Measurements from ENCODE around the gene VWA3B.

VWA3B gene

DNA sequence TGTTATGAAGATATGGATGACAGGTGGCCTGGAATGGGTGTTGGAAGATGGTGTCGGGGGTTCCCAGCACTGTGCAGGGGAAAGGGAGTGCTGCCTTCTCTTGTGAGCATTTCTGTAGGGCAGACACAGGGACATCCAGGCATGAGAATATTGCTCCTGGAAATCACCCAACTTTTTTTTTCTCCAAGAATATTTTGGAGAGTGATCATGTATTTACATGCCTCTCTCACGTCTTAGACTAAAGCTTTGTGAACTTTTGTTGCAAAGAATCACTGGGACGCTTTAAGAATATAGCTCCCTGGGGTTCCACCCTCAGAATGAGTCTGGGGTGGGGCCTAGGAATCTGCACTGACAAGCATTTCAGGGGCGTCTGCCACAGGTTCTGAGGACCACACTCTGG lies 68.7 kb downstream of the VWA3B start:
- H3K4me1 ChIP-seq (ENCODE audit: control insufficient read depth, insufficient read depth, low read length), result no peaks in the 10 kb centered on the region
- no peaks in the 10 kb centered on the region for H3K27me3 ChIP-seq (ENCODE audit: control insufficient read depth, insufficient read depth, low read length)
- no peak overlapping the region for H3K27ac ChIP-seq (ENCODE audit: low read depth, low read length)
- H3K9ac ChIP-seq (ENCODE audit: low read depth, low read length), result no peak overlapping the region
- H3K9me3 ChIP-seq (ENCODE audit: control insufficient read depth, insufficient read depth, low read length), result no peaks in the 10 kb centered on the region
- no peaks in the 10 kb centered on the region for H3K36me3 ChIP-seq (ENCODE audit: control insufficient read depth, insufficient read depth, low read length)
- no peak overlapping the region for H3K4me3 ChIP-seq (ENCODE audit: low read depth, low read length)

DNA sequence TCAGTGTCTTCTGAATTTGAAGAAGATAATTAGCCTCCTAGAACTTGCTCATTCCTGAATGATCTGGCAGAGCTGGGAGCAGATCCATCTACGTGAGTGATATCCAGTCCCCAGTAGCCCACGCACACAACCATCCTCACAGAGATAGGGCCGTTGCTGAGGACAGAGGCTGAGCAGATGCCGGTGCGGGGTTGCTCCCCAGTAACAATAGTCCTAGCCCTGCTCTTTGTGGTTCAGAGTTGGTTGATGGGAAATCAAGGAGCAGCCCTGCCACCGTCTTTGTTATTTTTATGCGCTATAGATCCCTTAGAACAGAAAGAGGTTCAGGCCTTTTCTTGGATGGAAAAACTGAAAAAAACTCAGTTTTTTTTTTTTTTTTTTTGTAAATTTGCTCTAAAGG lies 69.3 kb downstream of the VWA3B start:
- no peaks in the 10 kb centered on the region for H3K4me1 ChIP-seq (ENCODE audit: control insufficient read depth, insufficient read depth, low read length)
- H3K27ac ChIP-seq (ENCODE audit: low read depth, low read length), result no peak overlapping the region
- no peaks in the 10 kb centered on the region for H3K27me3 ChIP-seq (ENCODE audit: control insufficient read depth, insufficient read depth, low read length)
- H3K9ac ChIP-seq (ENCODE audit: low read depth, low read length), result no peak overlapping the region
- H3K36me3 ChIP-seq (ENCODE audit: control insufficient read depth, insufficient read depth, low read length), result no peaks in the 10 kb centered on the region
- H3K9me3 ChIP-seq (ENCODE audit: control insufficient read depth, insufficient read depth, low read length), result no peaks in the 10 kb centered on the region
- H3K4me3 ChIP-seq (ENCODE audit: low read depth, low read length), result no peak overlapping the region

DNA sequence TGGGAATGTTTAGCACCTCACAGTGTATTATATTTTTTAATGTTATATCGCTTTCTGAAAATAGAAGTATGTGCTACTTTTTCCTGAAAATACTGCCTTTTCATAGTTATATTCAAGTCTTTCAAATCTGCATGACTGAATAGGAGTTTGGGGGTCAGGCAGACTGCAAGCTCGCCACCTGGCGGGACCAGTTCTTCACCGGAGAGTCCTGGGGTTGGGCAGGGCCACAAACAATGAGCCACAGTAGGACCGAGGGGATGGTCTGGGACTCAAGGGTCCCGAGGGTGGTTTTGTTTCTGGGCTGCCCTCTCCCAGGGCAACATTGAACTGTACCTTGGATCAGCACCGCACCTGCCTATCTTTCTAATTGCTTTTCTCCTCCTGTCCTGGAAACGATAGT lies 70.6 kb downstream of the VWA3B start:
- Histone ChIP-seq H3K9ac (ENCODE audit: low read depth, low read length) (no peak overlapping the region), H3K27me3 (ENCODE audit: control insufficient read depth, insufficient read depth, low read length) (no peaks in the 10 kb centered on the region), H3K36me3 (ENCODE audit: control insufficient read depth, insufficient read depth, low read length) (no peaks in the 10 kb centered on the region), H3K4me1 (ENCODE audit: control insufficient read depth, insufficient read depth, low read length) (no peaks in the 10 kb centered on the region), H3K27ac (ENCODE audit: low read depth, low read length) (no peak overlapping the region), H3K9me3 (ENCODE audit: control insufficient read depth, insufficient read depth, low read length) (no peaks in the 10 kb centered on the region), H3K4me3 (ENCODE audit: low read depth, low read length) (no peak overlapping the region)

DNA sequence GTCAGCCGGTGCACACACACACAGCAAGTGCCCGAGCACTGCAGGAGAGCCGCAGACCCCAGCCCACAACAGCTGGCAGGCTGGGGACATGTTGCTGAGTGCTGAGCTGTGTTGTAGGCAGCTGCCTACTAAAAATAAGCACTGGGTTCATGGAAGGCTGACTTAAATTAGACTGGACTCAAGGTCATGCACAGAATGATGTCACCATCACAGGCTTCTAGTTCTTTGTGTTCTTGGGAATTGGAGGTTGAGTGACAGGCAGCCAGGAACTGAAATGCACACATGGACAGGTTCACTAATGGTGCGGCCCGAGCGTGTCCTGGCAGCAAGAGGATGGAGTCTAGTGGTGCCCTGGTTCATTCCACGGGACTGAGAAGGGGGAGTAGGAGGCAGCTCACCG lies 71.3 kb downstream of the VWA3B start:
- Histone ChIP-seq H3K9me3 (ENCODE audit: control insufficient read depth, insufficient read depth, low read length) (no peaks in the 10 kb centered on the region), H3K4me3 (ENCODE audit: low read depth, low read length) (no peak overlapping the region), H3K27me3 (ENCODE audit: control insufficient read depth, insufficient read depth, low read length) (no peaks in the 10 kb centered on the region), H3K36me3 (ENCODE audit: control insufficient read depth, insufficient read depth, low read length) (no peaks in the 10 kb centered on the region), H3K9ac (ENCODE audit: low read depth, low read length) (no peak overlapping the region), H3K4me1 (ENCODE audit: control insufficient read depth, insufficient read depth, low read length) (no peaks in the 10 kb centered on the region), H3K27ac (ENCODE audit: low read depth, low read length) (no peak overlapping the region)

DNA sequence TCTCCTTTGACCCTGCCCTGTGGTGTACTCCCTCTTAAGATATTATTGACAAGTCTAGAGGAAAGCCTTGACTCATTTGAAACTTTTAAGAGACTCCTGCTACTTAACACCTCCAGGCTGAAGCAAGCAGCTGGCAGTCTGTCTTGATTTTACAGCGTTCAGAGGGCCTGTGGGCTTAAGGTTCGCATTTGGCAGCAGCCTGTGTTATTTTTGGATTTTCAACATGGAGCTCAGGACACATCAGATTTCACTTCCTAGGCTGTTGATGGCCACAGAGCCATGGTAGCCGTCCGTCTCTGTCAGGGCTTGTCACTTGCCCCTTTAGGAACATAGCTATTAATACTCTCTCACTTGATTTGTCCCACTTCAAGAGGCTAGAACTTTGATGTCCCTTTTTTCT lies 73.6 kb downstream of the VWA3B start:
- no peaks in the 10 kb centered on the region for H3K27me3 ChIP-seq (ENCODE audit: control insufficient read depth, insufficient read depth, low read length)
- no peak overlapping the region for H3K9ac ChIP-seq (ENCODE audit: low read depth, low read length)
- H3K27ac ChIP-seq (ENCODE audit: low read depth, low read length), result no peak overlapping the region
- no peaks in the 10 kb centered on the region for H3K36me3 ChIP-seq (ENCODE audit: control insufficient read depth, insufficient read depth, low read length)
- H3K9me3 ChIP-seq (ENCODE audit: control insufficient read depth, insufficient read depth, low read length), result no peaks in the 10 kb centered on the region
- H3K4me1 ChIP-seq (ENCODE audit: control insufficient read depth, insufficient read depth, low read length), result no peaks in the 10 kb centered on the region
- no peak overlapping the region for H3K4me3 ChIP-seq (ENCODE audit: low read depth, low read length)

DNA sequence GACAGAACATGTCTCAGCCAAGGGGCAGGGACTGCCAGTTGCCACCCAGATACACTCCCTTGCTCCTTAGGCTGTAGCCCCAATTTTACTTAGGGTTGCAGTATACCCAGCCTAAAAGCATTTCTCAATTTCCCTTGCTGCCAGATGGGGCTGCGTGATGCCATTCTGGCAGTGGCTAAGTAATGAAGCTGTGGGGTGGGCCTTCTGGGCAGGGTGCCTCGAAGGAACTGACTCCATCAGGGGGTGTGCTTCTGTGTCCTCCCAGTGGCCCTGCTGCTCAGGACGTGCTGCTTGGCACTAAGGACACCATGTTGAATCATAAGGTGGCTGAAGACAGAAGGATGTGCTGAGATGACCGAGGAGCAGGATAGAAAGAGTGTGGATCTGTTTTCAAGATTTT lies 74.2 kb downstream of the VWA3B start:
- Histone ChIP-seq H3K27ac (ENCODE audit: low read depth, low read length) (no peak overlapping the region), H3K27me3 (ENCODE audit: control insufficient read depth, insufficient read depth, low read length) (no peaks in the 10 kb centered on the region), H3K4me3 (ENCODE audit: low read depth, low read length) (no peak overlapping the region), H3K9me3 (ENCODE audit: control insufficient read depth, insufficient read depth, low read length) (no peaks in the 10 kb centered on the region), H3K9ac (ENCODE audit: low read depth, low read length) (no peak overlapping the region), H3K36me3 (ENCODE audit: control insufficient read depth, insufficient read depth, low read length) (no peaks in the 10 kb centered on the region), H3K4me1 (ENCODE audit: control insufficient read depth, insufficient read depth, low read length) (no peaks in the 10 kb centered on the region)

DNA sequence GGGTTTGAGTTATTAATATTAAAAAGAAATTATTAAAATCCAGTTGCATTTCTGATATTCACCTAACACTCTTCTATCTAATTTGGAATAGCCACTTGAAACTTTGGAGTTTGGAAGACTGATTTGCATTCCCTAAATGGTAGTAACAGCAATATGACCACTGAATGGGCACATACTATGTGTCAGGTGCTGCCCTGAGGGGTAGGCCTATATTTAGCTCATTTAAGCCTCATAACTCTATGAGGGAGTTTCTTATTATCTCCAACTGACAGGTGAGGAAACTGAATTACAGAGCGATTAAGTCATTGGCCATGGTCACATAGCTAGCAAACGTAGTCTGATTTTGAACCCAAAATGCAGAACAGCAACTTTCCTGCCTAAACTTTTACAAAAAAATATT lies 77.3 kb downstream of the VWA3B start:
- Histone ChIP-seq H3K27ac (ENCODE audit: low read depth, low read length) (no peak overlapping the region), H3K27me3 (ENCODE audit: control insufficient read depth, insufficient read depth, low read length) (no peaks in the 10 kb centered on the region), H3K4me1 (ENCODE audit: control insufficient read depth, insufficient read depth, low read length) (no peaks in the 10 kb centered on the region), H3K4me3 (ENCODE audit: low read depth, low read length) (no peak overlapping the region), H3K9me3 (ENCODE audit: control insufficient read depth, insufficient read depth, low read length) (no peaks in the 10 kb centered on the region), H3K9ac (ENCODE audit: low read depth, low read length) (no peak overlapping the region), H3K36me3 (ENCODE audit: control insufficient read depth, insufficient read depth, low read length) (no peaks in the 10 kb centered on the region)

DNA sequence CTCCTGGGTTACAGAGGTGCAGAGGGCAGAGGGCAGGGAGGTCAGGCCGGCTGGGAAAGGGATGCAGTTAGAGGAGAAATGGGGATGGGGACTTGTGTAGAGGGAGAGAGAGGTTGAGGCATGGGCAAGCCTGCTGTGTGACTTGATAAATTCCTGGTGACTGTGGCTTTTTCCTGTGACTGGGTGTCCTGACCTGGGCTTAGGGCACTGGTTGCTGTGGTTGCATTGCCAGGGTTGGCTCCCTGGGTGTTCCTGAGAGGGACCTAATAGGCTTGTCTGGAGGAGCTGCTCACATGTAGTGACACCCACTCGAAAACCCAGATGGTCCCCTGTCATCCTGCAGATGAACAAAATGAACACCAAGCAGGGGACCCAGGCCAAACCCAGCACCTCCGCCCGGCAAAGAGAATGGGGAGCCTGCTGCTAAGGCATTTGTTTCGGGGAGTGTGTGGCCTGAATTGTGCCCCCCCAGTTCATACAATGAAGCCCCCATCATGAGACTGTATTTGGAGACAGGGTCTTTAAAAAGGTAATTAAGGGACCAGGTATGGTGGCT lies 78.6 kb downstream of the VWA3B start:
- Histone ChIP-seq H3K9ac (ENCODE audit: low read depth, low read length) (no peak overlapping the region), H3K27ac (ENCODE audit: low read depth, low read length) (no peak overlapping the region), H3K4me3 (ENCODE audit: low read depth, low read length) (no peak overlapping the region)

DNA sequence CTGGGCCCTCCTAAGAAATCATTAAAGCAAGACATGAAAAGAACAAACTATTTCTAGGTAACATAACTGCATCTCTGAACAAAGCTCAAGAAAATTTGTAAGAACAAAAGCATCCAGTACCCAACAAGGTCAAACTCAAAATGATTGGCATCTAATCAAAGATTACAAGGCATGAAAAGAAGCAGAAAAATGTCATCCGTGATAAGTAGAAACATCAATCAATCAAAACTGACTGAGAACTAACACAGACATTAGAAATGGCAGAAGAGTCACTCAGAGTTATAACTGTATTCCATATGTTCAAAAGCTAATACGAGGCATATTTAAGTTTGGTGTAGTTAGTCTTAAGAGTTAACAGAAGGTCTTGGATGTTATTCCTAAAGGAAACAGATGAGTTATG lies 80.9 kb downstream of the VWA3B start:
- no peaks in the 10 kb centered on the region for H3K36me3 ChIP-seq (ENCODE audit: control insufficient read depth, insufficient read depth, low read length)
- no peaks in the 10 kb centered on the region for H3K27me3 ChIP-seq (ENCODE audit: control insufficient read depth, insufficient read depth, low read length)

More for the DNA sequence above, 78.6 kb downstream of the VWA3B start:
- H3K9me3 ChIP-seq (ENCODE audit: control insufficient read depth, insufficient read depth, low read length), result no peaks in the 10 kb centered on the region
- no peaks in the 10 kb centered on the region for H3K36me3 ChIP-seq (ENCODE audit: control insufficient read depth, insufficient read depth, low read length)
- H3K27me3 ChIP-seq (ENCODE audit: control insufficient read depth, insufficient read depth, low read length), result no peaks in the 10 kb centered on the region
- H3K4me1 ChIP-seq (ENCODE audit: control insufficient read depth, insufficient read depth, low read length), result no peaks in the 10 kb centered on the region

DNA sequence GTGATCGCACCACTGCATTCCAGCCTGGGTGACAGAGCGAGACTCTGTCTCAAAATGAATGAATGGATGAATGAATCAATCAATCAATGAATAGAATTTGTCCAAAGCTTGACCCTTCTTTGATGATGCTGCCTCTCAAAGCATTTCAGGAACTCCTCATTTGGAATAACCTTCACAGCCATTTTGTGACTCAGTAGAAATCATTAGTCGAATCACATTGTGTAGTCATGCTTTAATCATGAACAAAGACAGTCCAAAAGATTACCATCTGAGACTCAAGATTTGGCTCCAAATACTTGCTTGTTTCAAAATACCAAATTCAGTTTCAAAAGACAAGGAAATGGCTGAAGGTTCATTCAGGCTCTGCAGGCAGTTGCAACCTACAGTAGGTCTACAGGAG lies 83.1 kb downstream of the VWA3B start:
- Histone ChIP-seq H3K27me3 (ENCODE audit: control insufficient read depth, insufficient read depth, low read length) (no peaks in the 10 kb centered on the region), H3K36me3 (ENCODE audit: control insufficient read depth, insufficient read depth, low read length) (no peaks in the 10 kb centered on the region), H3K27ac (ENCODE audit: low read depth, low read length) (no peak overlapping the region), H3K9me3 (ENCODE audit: control insufficient read depth, insufficient read depth, low read length) (no peaks in the 10 kb centered on the region), H3K4me3 (ENCODE audit: low read depth, low read length) (no peak overlapping the region), H3K4me1 (ENCODE audit: control insufficient read depth, insufficient read depth, low read length) (no peaks in the 10 kb centered on the region), H3K9ac (ENCODE audit: low read depth, low read length) (no peak overlapping the region)

More for the DNA sequence above, 80.9 kb downstream of the VWA3B start:
- Histone ChIP-seq H3K27ac (ENCODE audit: low read depth, low read length) (no peak overlapping the region), H3K4me3 (ENCODE audit: low read depth, low read length) (no peak overlapping the region), H3K9me3 (ENCODE audit: control insufficient read depth, insufficient read depth, low read length) (no peaks in the 10 kb centered on the region), H3K4me1 (ENCODE audit: control insufficient read depth, insufficient read depth, low read length) (no peaks in the 10 kb centered on the region), H3K9ac (ENCODE audit: low read depth, low read length) (no peak overlapping the region)

DNA sequence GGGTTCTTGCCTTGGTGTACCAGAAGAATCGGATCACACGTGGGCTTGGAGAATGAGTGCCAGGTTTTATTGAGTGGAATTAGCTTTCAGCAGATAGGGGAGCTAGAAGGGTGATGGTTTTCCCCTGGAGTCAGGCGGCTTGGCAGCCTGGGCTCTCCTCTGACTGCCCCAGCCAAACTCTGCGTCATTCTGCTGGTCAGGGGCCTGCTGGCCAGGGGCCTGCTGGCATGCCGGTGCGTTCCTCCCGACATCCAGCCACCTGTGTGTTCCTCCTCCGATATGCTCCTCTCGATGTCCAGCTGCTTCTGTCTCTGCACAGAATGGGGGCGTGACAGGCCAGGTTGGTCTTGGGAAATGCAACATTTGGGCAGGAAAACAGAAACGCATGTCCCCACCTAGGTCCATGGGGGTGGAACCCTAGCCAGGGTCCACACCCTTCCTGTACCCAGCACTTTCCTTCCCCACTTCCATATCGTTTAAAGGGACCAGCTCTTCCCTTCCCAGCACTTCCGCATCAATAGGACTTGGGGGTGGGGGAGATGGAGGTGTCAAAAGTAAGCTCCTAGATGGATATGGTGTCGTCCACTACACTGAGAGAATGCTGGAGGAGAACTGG lies 85.3 kb downstream of the VWA3B start:
- no peak overlapping the region for H3K9ac ChIP-seq (ENCODE audit: low read depth, low read length)
- H3K27me3 ChIP-seq (ENCODE audit: control insufficient read depth, insufficient read depth, low read length), result no peaks in the 10 kb centered on the region
- H3K9me3 ChIP-seq (ENCODE audit: control insufficient read depth, insufficient read depth, low read length), result no peaks in the 10 kb centered on the region
- H3K36me3 ChIP-seq (ENCODE audit: control insufficient read depth, insufficient read depth, low read length), result no peaks in the 10 kb centered on the region
- H3K27ac ChIP-seq (ENCODE audit: low read depth, low read length), result no peak overlapping the region
- H3K4me1 ChIP-seq (ENCODE audit: control insufficient read depth, insufficient read depth, low read length), result 0 out of 2 replicates have a peak, but pooled peaks cover 2% of the 10 kb centered on the region
- H3K4me3 ChIP-seq (ENCODE audit: low read depth, low read length), result no peak overlapping the region

Measured in HUES48 (cell line).